K562 (cell line): ENCODE measurements around the gene OLAH. TPM values are rescaled to one million over a fixed set of nuclear protein-coding genes. Genes with fewer than 3 reads are reported as not detected.

Experiments
- CCAR2 ChIP-seq: fragments of 200-400 bp; formaldehyde crosslinking; IDR thresholded peaks from 2 replicates; pipeline ENCODE4 v1.6.1; 2017; ENCODE audit warnings: mild to moderate bottlenecking, low read depth, low read length
- DMBX1 ChIP-seq: fragments of 250-450 bp; sonication (Bioruptor Pico); IDR thresholded peaks from 2 replicates; pipeline ENCODE4 v1.8.0; 2022; ENCODE audit warnings: inconsistent platforms, mild to moderate bottlenecking, moderate library complexity, borderline replicate concordance
- DPF2 ChIP-seq: fragments of 450-650 bp; IDR thresholded peaks from 2 replicates; pipeline ENCODE4 v1.6.1; 2016
- ELF2 ChIP-seq: fragments of 250-450 bp; sonication (Bioruptor Pico); IDR thresholded peaks from 2 replicates; pipeline ENCODE4 v1.5.0; 2021; ENCODE audit warnings: mild to moderate bottlenecking
- FUS ChIP-seq: fragments of 200-400 bp; formaldehyde crosslinking; optimal IDR thresholded peaks from 2 replicates; pipeline ENCODE3; 2017; ENCODE audit warnings: low read depth, low read length
- HCFC1 ChIP-seq: IDR thresholded peaks from 2 replicates; pipeline ENCODE4 v1.6.1; 2012; ENCODE audit warnings: low read depth, low read length, improper control_type of control experiment
- KAT2B ChIP-seq: IDR thresholded peaks from one replicate; pipeline ENCODE4 v1.6.1; 2012; ENCODE audit warnings: low read depth, mild to moderate bottlenecking, control low read depth, inconsistent platforms, low read length, moderate library complexity
- KAT8 ChIP-seq: fragments of 450-650 bp; IDR thresholded peaks from 2 replicates; pipeline ENCODE4 v1.6.1; 2016; ENCODE audit warnings: low read depth, mild to moderate bottlenecking
- NEUROD1 ChIP-seq: fragments of 150-350 bp; IDR thresholded peaks from 2 replicates; pipeline ENCODE4 v1.6.1; 2014; ENCODE audit warnings: borderline replicate concordance, low read length, low read depth; ENCODE audit not compliant: partially characterized antibody
- NR4A1 ChIP-seq, 2 experiments: fragments of 250-450 bp in 1 of 2; fragments of 450-650 bp in 1 of 2; sonication (Bioruptor Pico) in 1 of 2; IDR thresholded peaks; 2 replicates each; pipeline versions ENCODE4 v1.4.0 to v1.6.1; 2016 to 2020; ENCODE audit warnings: mild to moderate bottlenecking in 2 of 2, missing compliant biosample characterization in 1 of 2, missing genetic modification characterization in 1 of 2, moderate library complexity in 1 of 2
- POLR2A ChIP-seq: fragments of 450-650 bp; conservative IDR thresholded peaks from 2 replicates; pipeline ENCODE4 v1.6.1; 2016
- POLR2H ChIP-seq: IDR thresholded peaks from 2 replicates; pipeline ENCODE4 v1.6.1; 2016; ENCODE audit warnings: missing genetic modification characterization, low read depth, mild to moderate bottlenecking, control low read depth, missing compliant biosample characterization, moderate library complexity
- RAD21 ChIP-seq, 2 experiments: fragments of 250-450 bp in 1 of 2; fragments of 450-650 bp in 1 of 2; sonication (Bioruptor Pico) in 1 of 2; formaldehyde crosslinking in 1 of 2; IDR thresholded peaks in 1 of 2; conservative IDR thresholded peaks in 1 of 2; 2 replicates each; pipeline versions ENCODE4 v1.4.0 to v1.8.0; 2020 to 2022; ENCODE audit warnings: mild to moderate bottlenecking in 2 of 2, moderate library complexity in 1 of 2
- RBM34 ChIP-seq: fragments of 200-400 bp; formaldehyde crosslinking; IDR thresholded peaks from 2 replicates; pipeline ENCODE4 v1.6.1; 2018; ENCODE audit warnings: low read length, borderline replicate concordance; ENCODE audit not compliant: insufficient read depth
- TAF15 ChIP-seq: fragments of 200-400 bp; formaldehyde crosslinking; IDR thresholded peaks from 2 replicates; pipeline ENCODE4 v1.6.1; 2017; ENCODE audit warnings: mild to moderate bottlenecking, low read depth, low read length, moderate library complexity
- THRAP3 ChIP-seq: fragments of 450-650 bp; IDR thresholded peaks from 2 replicates; pipeline ENCODE4 v1.6.1; 2016; ENCODE audit warnings: mild to moderate bottlenecking, inconsistent platforms, borderline replicate concordance
- ZKSCAN3 ChIP-seq: fragments of 250-450 bp; sonication (Bioruptor Pico); IDR thresholded peaks from 2 replicates; pipeline ENCODE4 v1.4.0; 2020
- ZNF12 ChIP-seq: sonication (generic); formaldehyde crosslinking; IDR thresholded peaks from 2 replicates; pipeline ENCODE4 v1.4.0; 2020; ENCODE audit warnings: mild to moderate bottlenecking, missing genetic modification reagents
- ZNF121 ChIP-seq: sonication (generic); formaldehyde crosslinking; conservative IDR thresholded peaks from 2 replicates; pipeline ENCODE4 v1.8.0; 2022; ENCODE audit warnings: missing genetic modification reagents
- ZNF184 ChIP-seq: sonication (generic); formaldehyde crosslinking; IDR thresholded peaks from 2 replicates; pipeline ENCODE4 v1.5.0; 2020; ENCODE audit warnings: missing genetic modification reagents
- ZNF408 ChIP-seq: fragments of 250-450 bp; sonication (Bioruptor Pico); IDR thresholded peaks from 2 replicates; pipeline ENCODE4 v1.4.0; 2020; ENCODE audit warnings: low read depth, mild to moderate bottlenecking, moderate library complexity
- ZNF584 ChIP-seq: fragments of 200-800 bp; sonication (Bioruptor generic); IDR thresholded peaks from 2 replicates; pipeline ENCODE4 v1.6.1; 2016; ENCODE audit warnings: low read depth, mild to moderate bottlenecking, missing genetic modification characterization, missing compliant biosample characterization
- polyA plus RNA-seq, 8 experiments: library from polyadenylated mRNA; depleted of rRNA in 4 of 8; stranded (reverse) in 5 of 8; unstranded in 3 of 8; fragments of >200 nt; fragmentation: Nextera tagmentation in 2 of 8; fragmentation: Illumina TruSeq in 1 of 8; extraction: Ambion mirVana in 2 of 8; extraction: Trizol in 1 of 8; gene quantifications; 2 replicates each; pipeline versions ENCODE4 v1.2.1 to v1.2.3, GENCODE V29; 2011 to 2014; ENCODE audit warnings: inconsistent platforms in 1 of 8, missing spikeins in 1 of 8
- total RNA-seq, 7 experiments: library from RNA; depleted of rRNA in 6 of 7; stranded (reverse); fragments of >200 nt in 6 of 7; fragmentation: Illumina TruSeq in 2 of 7; extraction: Trizol in 2 of 7; gene quantifications; 2 replicates each; pipeline versions ENCODE4 v1.2.1 to v1.2.3, GENCODE V29; 2011 to 2021; ENCODE audit warnings: low replicate concordance in 1 of 7
- TF ChIP-seq, protein P1 (sequence below): fragments of 200-800 bp; sonication (Bioruptor generic); IDR thresholded peaks from 2 replicates; pipeline ENCODE4 v1.6.1; 2017; ENCODE audit warnings: missing genetic modification characterization, missing compliant biosample characterization
- TF ChIP-seq, protein P2 (sequence below): fragments of 250-450 bp; sonication (Bioruptor Pico); IDR thresholded peaks from 2 replicates; pipeline ENCODE4 v1.4.0; 2020

Gene OLAH
- total and polyA plus RNA-seq, 9 of the 15 experiments (the other 6 are each of a cell fraction or from before 2014, with no cell fraction given): 0.11 to 0.45 (median 0.18) TPM; not detected in 3

DNA sequence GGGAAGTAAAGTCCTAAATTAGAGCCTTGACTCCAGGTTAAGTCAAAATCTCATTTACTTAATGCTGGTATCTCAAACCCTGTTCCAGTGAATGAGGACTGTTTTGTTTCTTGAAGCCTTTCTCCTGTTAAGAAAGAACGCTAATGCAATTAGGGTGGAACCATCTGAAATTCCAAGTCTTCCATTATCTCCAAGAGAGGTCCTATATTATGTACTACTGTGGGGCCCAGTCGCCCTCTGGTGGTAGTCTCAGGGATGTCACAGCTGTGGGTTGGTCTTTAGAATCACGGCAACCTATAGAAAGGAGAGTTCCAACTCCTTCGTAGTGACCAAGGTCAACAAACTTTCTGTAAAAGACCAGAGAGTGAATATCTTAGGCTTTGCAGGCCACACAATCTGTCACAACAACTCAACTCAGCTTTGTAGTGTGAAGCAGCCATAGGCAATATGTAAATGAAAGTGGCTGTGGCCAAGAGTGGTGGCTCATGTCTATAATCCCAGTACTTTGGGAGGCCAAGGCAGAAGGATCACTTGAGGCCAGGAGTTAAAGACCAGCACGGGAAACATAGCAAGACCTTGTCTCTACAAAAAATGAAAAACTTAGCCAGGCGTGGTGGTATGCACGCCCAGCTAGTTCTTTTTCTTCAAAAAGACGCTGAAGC, 62.7 kb downstream of the OLAH start (continued):
- TF ChIP-seq, protein P1, sequence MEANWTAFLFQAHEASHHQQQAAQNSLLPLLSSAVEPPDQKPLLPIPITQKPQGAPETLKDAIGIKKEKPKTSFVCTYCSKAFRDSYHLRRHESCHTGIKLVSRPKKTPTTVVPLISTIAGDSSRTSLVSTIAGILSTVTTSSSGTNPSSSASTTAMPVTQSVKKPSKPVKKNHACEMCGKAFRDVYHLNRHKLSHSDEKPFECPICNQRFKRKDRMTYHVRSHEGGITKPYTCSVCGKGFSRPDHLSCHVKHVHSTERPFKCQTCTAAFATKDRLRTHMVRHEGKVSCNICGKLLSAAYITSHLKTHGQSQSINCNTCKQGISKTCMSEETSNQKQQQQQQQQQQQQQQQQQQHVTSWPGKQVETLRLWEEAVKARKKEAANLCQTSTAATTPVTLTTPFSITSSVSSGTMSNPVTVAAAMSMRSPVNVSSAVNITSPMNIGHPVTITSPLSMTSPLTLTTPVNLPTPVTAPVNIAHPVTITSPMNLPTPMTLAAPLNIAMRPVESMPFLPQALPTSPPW (CRISPR knock-in tag): no peak
- TF ChIP-seq RBM34: no peak
- TF ChIP-seq ELF2 (CRISPR knock-in tag): no peak
- TF ChIP-seq DPF2: no peak
- no peak for TF ChIP-seq NR4A1 (CRISPR knock-in tag; IDR thresholded peaks at IDR 0.05)
- no peak for TF ChIP-seq NR4A1 (tag; IDR thresholded peaks at IDR 0.05)
- TF ChIP-seq CCAR2: no peak
- no peak for TF ChIP-seq KAT8
- TF ChIP-seq THRAP3: no peak
- no peak for TF ChIP-seq ZNF408 (CRISPR knock-in tag)
- TF ChIP-seq POLR2A: no peak
- TF ChIP-seq ZNF12 (CRISPR knock-in tag): no peak
- TF ChIP-seq RAD21 (CRISPR knock-in tag; conservative IDR thresholded peaks at IDR 0.05 in 1 of 2, IDR thresholded peaks at IDR 0.05 in 1 of 2): peak; percentile 91 to 94
- TF ChIP-seq DMBX1 (CRISPR knock-in tag): no peak
- no peak for TF ChIP-seq ZKSCAN3 (CRISPR knock-in tag)
- no peak for TF ChIP-seq NEUROD1
- TF ChIP-seq ZNF184 (CRISPR knock-in tag): no peak
- no peak for TF ChIP-seq HCFC1
- TF ChIP-seq TAF15: no peak
- no peak for TF ChIP-seq POLR2H (tag)
- TF ChIP-seq ZNF584: no peak
- TF ChIP-seq FUS: no peak
- no peak for TF ChIP-seq KAT2B
- TF ChIP-seq, protein P2, sequence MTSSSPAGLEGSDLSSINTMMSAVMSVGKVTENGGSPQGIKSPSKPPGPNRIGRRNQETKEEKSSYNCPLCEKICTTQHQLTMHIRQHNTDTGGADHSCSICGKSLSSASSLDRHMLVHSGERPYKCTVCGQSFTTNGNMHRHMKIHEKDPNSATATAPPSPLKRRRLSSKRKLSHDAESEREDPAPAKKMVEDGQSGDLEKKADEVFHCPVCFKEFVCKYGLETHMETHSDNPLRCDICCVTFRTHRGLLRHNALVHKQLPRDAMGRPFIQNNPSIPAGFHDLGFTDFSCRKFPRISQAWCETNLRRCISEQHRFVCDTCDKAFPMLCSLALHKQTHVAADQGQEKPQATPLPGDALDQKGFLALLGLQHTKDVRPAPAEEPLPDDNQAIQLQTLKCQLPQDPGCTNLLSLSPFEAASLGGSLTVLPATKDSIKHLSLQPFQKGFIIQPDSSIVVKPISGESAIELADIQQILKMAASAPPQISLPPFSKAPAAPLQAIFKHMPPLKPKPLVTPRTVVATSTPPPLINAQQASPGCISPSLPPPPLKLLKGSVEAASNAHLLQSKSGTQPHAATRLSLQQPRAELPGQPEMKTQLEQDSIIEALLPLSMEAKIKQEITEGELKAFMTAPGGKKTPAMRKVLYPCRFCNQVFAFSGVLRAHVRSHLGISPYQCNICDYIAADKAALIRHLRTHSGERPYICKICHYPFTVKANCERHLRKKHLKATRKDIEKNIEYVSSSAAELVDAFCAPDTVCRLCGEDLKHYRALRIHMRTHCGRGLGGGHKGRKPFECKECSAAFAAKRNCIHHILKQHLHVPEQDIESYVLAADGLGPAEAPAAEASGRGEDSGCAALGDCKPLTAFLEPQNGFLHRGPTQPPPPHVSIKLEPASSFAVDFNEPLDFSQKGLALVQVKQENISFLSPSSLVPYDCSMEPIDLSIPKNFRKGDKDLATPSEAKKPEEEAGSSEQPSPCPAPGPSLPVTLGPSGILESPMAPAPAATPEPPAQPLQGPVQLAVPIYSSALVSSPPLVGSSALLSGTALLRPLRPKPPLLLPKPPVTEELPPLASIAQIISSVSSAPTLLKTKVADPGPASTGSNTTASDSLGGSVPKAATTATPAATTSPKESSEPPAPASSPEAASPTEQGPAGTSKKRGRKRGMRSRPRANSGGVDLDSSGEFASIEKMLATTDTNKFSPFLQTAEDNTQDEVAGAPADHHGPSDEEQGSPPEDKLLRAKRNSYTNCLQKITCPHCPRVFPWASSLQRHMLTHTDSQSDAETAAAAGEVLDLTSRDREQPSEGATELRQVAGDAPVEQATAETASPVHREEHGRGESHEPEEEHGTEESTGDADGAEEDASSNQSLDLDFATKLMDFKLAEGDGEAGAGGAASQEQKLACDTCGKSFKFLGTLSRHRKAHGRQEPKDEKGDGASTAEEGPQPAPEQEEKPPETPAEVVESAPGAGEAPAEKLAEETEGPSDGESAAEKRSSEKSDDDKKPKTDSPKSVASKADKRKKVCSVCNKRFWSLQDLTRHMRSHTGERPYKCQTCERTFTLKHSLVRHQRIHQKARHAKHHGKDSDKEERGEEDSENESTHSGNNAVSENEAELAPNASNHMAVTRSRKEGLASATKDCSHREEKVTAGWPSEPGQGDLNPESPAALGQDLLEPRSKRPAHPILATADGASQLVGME (CRISPR knock-in tag): no peak
- no peak for TF ChIP-seq ZNF121 (CRISPR knock-in tag)
